Brain microvascular endothelial cell (primary cell): ENCODE measurements around the gene RPSA.

ENCODE experiments used
- DNase-seq: peaks from one replicate; pipeline ENCODE4 v3.0.0-alpha.2; 2020
- H3K27ac ChIP-seq: fragments of 250-450 bp; sonication (Bioruptor Pico); 2 replicates; pipeline ENCODE4 v1.5.1; 2020; ENCODE audit warnings: mild to moderate bottlenecking, moderate library complexity
- H3K27me3 ChIP-seq: fragments of 250-450 bp; sonication (Bioruptor Pico); replicated peaks from 2 replicates; pipeline ENCODE4 v1.5.1; 2020; ENCODE audit warnings: mild to moderate bottlenecking
- H3K36me3 ChIP-seq: fragments of 250-450 bp; sonication (Bioruptor Pico); replicated peaks from 2 replicates; pipeline ENCODE4 v1.5.1; 2020; ENCODE audit warnings: mild to moderate bottlenecking
- H3K4me3 ChIP-seq: 2 replicates; pipeline ENCODE4 v1.5.1; 2011; ENCODE audit warnings: low read depth, mild to moderate bottlenecking, control low read depth, low read length, moderate library complexity
- CTCF ChIP-seq: IDR thresholded peaks from 2 replicates; pipeline ENCODE4 v1.5.1; 2011; ENCODE audit warnings: low read depth, mild to moderate bottlenecking, moderate library complexity, low read length, control low read depth, inconsistent platforms; ENCODE audit errors: missing control alignments
- in situ Hi-C: cut with HindIII; loops from 2 replicates; pipeline ENCODE4 v1.10.0; 2017; ENCODE audit warnings: low sequenced_read_pairs, low pct_ligation_motif_present

Gene RPSA

GRCh38 chr3:39383045-39383880 lies 23.3 kb upstream of the RPSA start, which contains the start of gene SLC25A38:
TSS of gene SLC25A38 (plus strand) at chr3:39383370. CDS start at chr3:39383725, 355 bp downstream.
- in situ Hi-C loops, result no loop called here
- Histone ChIP-seq H3K36me3 (no peaks in the 10 kb centered on the region), H3K27me3 (no peaks in the 10 kb centered on the region), H3K4me3 (peak within 1 kb of the TSS; percentile 89), H3K27ac (peak within 1 kb of the TSS; percentile 76)
- peak; percentile 46 for TF ChIP-seq CTCF
- peak; percentile 83 for DNase-seq

- H3K36me3 ChIP-seq, result no peaks in the 10 kb centered on the region
- H3K27ac ChIP-seq, result peak overlapping the region; percentile 76
- H3K4me3 ChIP-seq, result peak overlapping the region; percentile 89
- TF ChIP-seq CTCF, result no peak
- DNase-seq, result peak; percentile 90
- in situ Hi-C loops, result no loop called here
- no peaks in the 10 kb centered on the region for H3K27me3 ChIP-seq
Observed at GRCh38 chr3:39383881-39384664, 22.4 kb upstream of the RPSA start.

GRCh38 chr3:39384665-39385000 lies 21.9 kb upstream of the RPSA start:
- no peak for TF ChIP-seq CTCF
- in situ Hi-C loops, result no loop called here

GRCh38 chr3:39385456-39386090 lies 20.9 kb upstream of the RPSA start:
- Histone ChIP-seq H3K36me3 (peaks cover under 1% of the 10 kb centered on the region), H3K4me3 (no peak overlapping the region), H3K27ac (no peak overlapping the region), H3K27me3 (no peaks in the 10 kb centered on the region)
- no peak for DNase-seq
- no peak for TF ChIP-seq CTCF
- in situ Hi-C loops, result no loop called here

More at GRCh38 chr3:39384665-39385000, 21.9 kb upstream of the RPSA start:
- no peak for DNase-seq
- no peaks in the 10 kb centered on the region for H3K27me3 ChIP-seq
- H3K36me3 ChIP-seq, result no peaks in the 10 kb centered on the region
- H3K27ac ChIP-seq, result no peak overlapping the region
- H3K4me3 ChIP-seq, result peak overlapping the region; percentile 89

- Histone ChIP-seq H3K27ac (no peak overlapping the region), H3K27me3 (no peaks in the 10 kb centered on the region), H3K4me3 (no peak overlapping the region), H3K36me3 (peaks cover 7% of the 10 kb centered on the region)
- in situ Hi-C loops, result no loop called here
- no peak for TF ChIP-seq CTCF
- no peak for DNase-seq
Observed at GRCh38 chr3:39386318-39386717, 20.2 kb upstream of the RPSA start.
